Measurements from ENCODE around the gene LRRC28.

Gene LRRC28

GRCh38 chr15:99343881-99344551 is 92.7 kb downstream of the LRRC28 start:
- DNase-seq (ENCODE audit: low read depth): peak; percentile 5

- no peak for DNase-seq (ENCODE audit: low read depth)
Measured at GRCh38 chr15:99344639-99345038, 93.4 kb downstream of the LRRC28 start.

- DNase-seq (ENCODE audit: low read depth): no peak
Measured at GRCh38 chr15:99345242-99345641, 94.0 kb downstream of the LRRC28 start.

- DNase-seq (ENCODE audit: low read depth): no peak
Measured at GRCh38 chr15:99345832-99346462, 94.7 kb downstream of the LRRC28 start.

GRCh38 chr15:99347574-99347973 is 96.3 kb downstream of the LRRC28 start:
- no peak for DNase-seq (ENCODE audit: low read depth)

- DNase-seq (ENCODE audit: low read depth): no peak
Measured at GRCh38 chr15:99348412-99348811, 97.1 kb downstream of the LRRC28 start.

GRCh38 chr15:99350408-99350807 is 99.1 kb downstream of the LRRC28 start:
- no peak for DNase-seq (ENCODE audit: low read depth)

- no peak for DNase-seq (ENCODE audit: low read depth)
Measured at GRCh38 chr15:99359769-99360168, 108.5 kb downstream of the LRRC28 start.

- DNase-seq (ENCODE audit: low read depth): no peak
Measured at GRCh38 chr15:99361545-99362185, 110.4 kb downstream of the LRRC28 start.

- DNase-seq (ENCODE audit: low read depth): no peak
Measured at GRCh38 chr15:99365242-99365641, 114.0 kb downstream of the LRRC28 start.

- no peak for DNase-seq (ENCODE audit: low read depth)
Measured at GRCh38 chr15:99366013-99366412, 114.7 kb downstream of the LRRC28 start.

- DNase-seq (ENCODE audit: low read depth): no peak
Measured at GRCh38 chr15:99368743-99369142, 117.5 kb downstream of the LRRC28 start.

GRCh38 chr15:99369196-99369595 is 117.9 kb downstream of the LRRC28 start:
- no peak for DNase-seq (ENCODE audit: low read depth)

GRCh38 chr15:99371180-99372103 is 120.2 kb downstream of the LRRC28 start:
- DNase-seq (ENCODE audit: low read depth): no peak

GRCh38 chr15:99385005-99385669 is 133.9 kb downstream of the LRRC28 start:
- DNase-seq (ENCODE audit: low read depth): no peak

GRCh38 chr15:99385865-99386264 is 134.6 kb downstream of the LRRC28 start:
- no peak for DNase-seq (ENCODE audit: low read depth)

GRCh38 chr15:99386391-99386790 is 135.1 kb downstream of the LRRC28 start:
- no peak for DNase-seq (ENCODE audit: low read depth)

- no peak for DNase-seq (ENCODE audit: low read depth)
Measured at GRCh38 chr15:99387421-99388168, 136.3 kb downstream of the LRRC28 start.

- DNase-seq (ENCODE audit: low read depth): no peak
Measured at GRCh38 chr15:99390667-99391066, 139.4 kb downstream of the LRRC28 start.

GRCh38 chr15:99393641-99394040 is 142.4 kb downstream of the LRRC28 start:
- no peak for DNase-seq (ENCODE audit: low read depth)

GRCh38 chr15:99396375-99396774 is 145.1 kb downstream of the LRRC28 start:
- no peak for DNase-seq (ENCODE audit: low read depth)

Data from activated T-helper 1 cell treated with Interleukin-2 at 50 U/mL for 16 hours (primary cell).